IMR-90 (cell line): ENCODE results near the gene PHACTR2. TPM values are rescaled to one million over a fixed set of nuclear protein-coding genes. Genes with fewer than 3 reads are reported as not detected.

Experiments
- ATAC-seq: fragments of 200-7000 bp; cut with Tn5 transposase; 2 replicates; pipeline ENCODE4 v1.9.1; 2020; ENCODE audit warnings: low read depth, mild to moderate bottlenecking, moderate library complexity
- BruUV-seq: library from RNA; stranded (reverse); fragments of 400-500 nt; replicated peaks from 2 replicates; lab custom pipeline; 2021; lab: Mats Ljungman, UMichigan
- CTCF ChIA-PET: fragments of 300-600 bp; formaldehyde crosslinking; extraction: SDS; loops from one replicate; lab custom pipeline; 2021; ENCODE audit warnings: antibody characterized with exemption; lab: Yijun Ruan, JAX
- POLR2A ChIA-PET: fragments of 300-600 bp; sonication (Branson Sonifier 250); formaldehyde crosslinking; loops from one replicate; lab custom pipeline; 2022; ENCODE audit warnings: antibody characterized with exemption; ENCODE audit not compliant: unreplicated experiment; lab: Charles Lee
- DNase-seq: peaks from one replicate; pipeline ENCODE4 v3.0.0; 2013
- H2AFZ ChIP-seq: replicated peaks from 2 replicates; pipeline ENCODE3; 2013; ENCODE audit warnings: low read length, mild to moderate bottlenecking; ENCODE audit not compliant: poor library complexity
- H2AK5ac ChIP-seq: 2 replicates; pipeline ENCODE4 v1.6.1; 2013; ENCODE audit warnings: low read depth, low read length, inconsistent platforms
- H2AK9ac ChIP-seq: replicated peaks from 2 replicates; pipeline ENCODE3; 2013; ENCODE audit warnings: mild to moderate bottlenecking, low read depth, low read length, moderate library complexity; ENCODE audit not compliant: poor library complexity
- H2BK120ac ChIP-seq: 2 replicates; pipeline ENCODE4 v1.6.1; 2013; ENCODE audit warnings: low read depth, low read length, inconsistent platforms
- H2BK15ac ChIP-seq: 3 replicates; pipeline ENCODE4 v1.6.1; 2013; ENCODE audit warnings: low read depth, low read length, inconsistent platforms
- H2BK20ac ChIP-seq: 2 replicates; pipeline ENCODE4 v1.6.1; 2013; ENCODE audit warnings: low read depth, mild to moderate bottlenecking, inconsistent platforms, low read length, moderate library complexity
- H2BK5ac ChIP-seq: 2 replicates; pipeline ENCODE4 v1.6.1; 2013; ENCODE audit warnings: mild to moderate bottlenecking, low read depth, low read length, inconsistent platforms; ENCODE audit not compliant: poor library complexity, severe bottlenecking
- H3K14ac ChIP-seq: replicated peaks from 2 replicates; pipeline ENCODE4 v1.6.1; 2013; ENCODE audit warnings: low read depth, low read length, inconsistent platforms
- H3K18ac ChIP-seq: 2 replicates; pipeline ENCODE4 v1.6.1; 2013; ENCODE audit warnings: low read depth, low read length, control low read depth
- H3K23ac ChIP-seq: 2 replicates; pipeline ENCODE4 v1.6.1; 2013; ENCODE audit warnings: low read depth, low read length, inconsistent platforms
- H3K27ac ChIP-seq: 2 replicates; pipeline ENCODE4 v1.5.1; 2013; ENCODE audit warnings: mild to moderate bottlenecking, control low read depth, low read length; ENCODE audit not compliant: insufficient read depth
- H3K27me3 ChIP-seq: 2 replicates; pipeline ENCODE4 v1.6.1; 2013; ENCODE audit warnings: low read length; ENCODE audit not compliant: control insufficient read depth, insufficient read depth
- H3K36me3 ChIP-seq: 2 replicates; pipeline ENCODE4 v1.6.1; 2013; ENCODE audit warnings: low read length, mixed read lengths; ENCODE audit not compliant: control insufficient read depth, insufficient read depth
- H3K4ac ChIP-seq: 2 replicates; pipeline ENCODE4 v1.6.1; 2013; ENCODE audit warnings: low read depth, low read length, inconsistent platforms
- H3K4me1 ChIP-seq: 2 replicates; pipeline ENCODE4 v1.6.1; 2013; ENCODE audit warnings: low read length, mixed read lengths; ENCODE audit not compliant: control insufficient read depth, insufficient read depth
- H3K4me2 ChIP-seq: 2 replicates; pipeline ENCODE4 v1.6.1; 2013; ENCODE audit warnings: low read depth, mild to moderate bottlenecking, control low read depth, low read length, moderate library complexity
- H3K4me3 ChIP-seq: 2 replicates; pipeline ENCODE4 v1.5.1; 2013; ENCODE audit warnings: low read depth, mild to moderate bottlenecking, control low read depth, low read length, moderate library complexity; ENCODE audit not compliant: insufficient read depth
- H3K56ac ChIP-seq: 2 replicates; pipeline ENCODE4 v1.6.1; 2013; ENCODE audit warnings: low read length, inconsistent platforms; ENCODE audit not compliant: insufficient read depth; ENCODE audit errors: extremely low read depth
- H3K79me1 ChIP-seq, 2 experiments: 2 replicates each; pipeline ENCODE4 v1.6.1; 2013; ENCODE audit warnings: low read length in 2 of 2, inconsistent platforms in 1 of 2, low read depth in 1 of 2
- H3K9ac ChIP-seq: 2 replicates; pipeline ENCODE4 v1.6.1; 2013; ENCODE audit warnings: low read depth, low read length, control low read depth
- H3K9me1 ChIP-seq: 2 replicates; pipeline ENCODE4 v1.6.1; 2013; ENCODE audit warnings: low read length, inconsistent platforms; ENCODE audit not compliant: insufficient read depth
- H3K9me3 ChIP-seq: 2 replicates; pipeline ENCODE4 v1.6.1; 2013; ENCODE audit warnings: low read length; ENCODE audit not compliant: control insufficient read depth, insufficient read depth
- H4K20me1 ChIP-seq: 2 replicates; pipeline ENCODE4 v1.6.1; 2013; ENCODE audit warnings: low read length, inconsistent platforms; ENCODE audit not compliant: insufficient read depth
- H4K5ac ChIP-seq: 2 replicates; pipeline ENCODE4 v1.6.1; 2013; ENCODE audit warnings: mild to moderate bottlenecking, low read depth, low read length, control low read depth
- H4K8ac ChIP-seq, 2 experiments: 2 replicates each; pipeline ENCODE4 v1.6.1; 2013; ENCODE audit warnings: low read depth in 2 of 2, low read length in 2 of 2, control low read depth in 1 of 2, inconsistent platforms in 1 of 2
- H4K91ac ChIP-seq: 2 replicates; pipeline ENCODE4 v1.6.1; 2013; ENCODE audit warnings: low read depth, low read length, inconsistent platforms; ENCODE audit not compliant: insufficient read depth
- BHLHE40 ChIP-seq: fragments of 150-350 bp; IDR thresholded peaks from 2 replicates; pipeline ENCODE4 v1.6.1; 2016; ENCODE audit warnings: mild to moderate bottlenecking, low read depth, low read length
- CEBPB ChIP-seq: IDR thresholded peaks from 2 replicates; pipeline ENCODE4 v1.6.1; 2012; ENCODE audit warnings: low read depth, low read length, improper control_type of control experiment
- CHD1 ChIP-seq: IDR thresholded peaks from 2 replicates; pipeline ENCODE4 v1.6.1; 2012; ENCODE audit warnings: low read depth, low read length, improper control_type of control experiment
- CTCF ChIP-seq: conservative IDR thresholded peaks from 2 replicates; pipeline ENCODE4 v1.5.1; 2012; ENCODE audit warnings: mild to moderate bottlenecking, low read depth, low read length, improper control_type of control experiment
- ELK1 ChIP-seq: fragments of 150-350 bp; IDR thresholded peaks from 2 replicates; pipeline ENCODE4 v1.6.1; 2016; ENCODE audit warnings: low read depth, mild to moderate bottlenecking, low read length, moderate library complexity, borderline replicate concordance
- FOS ChIP-seq: fragments of 150-350 bp; IDR thresholded peaks from 2 replicates; pipeline ENCODE4 v1.6.1; 2016; ENCODE audit warnings: low read depth, low read length
- MAFK ChIP-seq: IDR thresholded peaks from 2 replicates; pipeline ENCODE4 v1.6.1; 2012; ENCODE audit warnings: low read depth, low read length, improper control_type of control experiment
- MAZ ChIP-seq: IDR thresholded peaks from 2 replicates; pipeline ENCODE4 v1.6.1; 2012; ENCODE audit warnings: low read depth, mild to moderate bottlenecking, low read length, improper control_type of control experiment, moderate library complexity, borderline replicate concordance
- MXI1 ChIP-seq: IDR thresholded peaks from 2 replicates; pipeline ENCODE4 v1.6.1; 2012; ENCODE audit warnings: low read depth, mild to moderate bottlenecking, low read length, moderate library complexity, borderline replicate concordance
- NFE2L2 ChIP-seq: fragments of 150-350 bp; IDR thresholded peaks from 2 replicates; pipeline ENCODE4 v1.6.1; 2016; ENCODE audit warnings: low read depth, mild to moderate bottlenecking, low read length
- POLR2A ChIP-seq: IDR thresholded peaks from 2 replicates; pipeline ENCODE4 v1.6.1; 2012; ENCODE audit warnings: mild to moderate bottlenecking, low read depth, low read length
- RAD21 ChIP-seq: IDR thresholded peaks from 2 replicates; pipeline ENCODE4 v1.6.1; 2012; ENCODE audit warnings: low read length, improper control_type of control experiment
- RCOR1 ChIP-seq: IDR thresholded peaks from 2 replicates; pipeline ENCODE4 v1.6.1; 2012; ENCODE audit warnings: mild to moderate bottlenecking, low read length, improper control_type of control experiment; ENCODE audit not compliant: insufficient replicate concordance
- RFX5 ChIP-seq: IDR thresholded peaks from 2 replicates; pipeline ENCODE4 v1.8.0; 2012; ENCODE audit warnings: low read depth, mild to moderate bottlenecking, low read length, moderate library complexity
- SMC3 ChIP-seq: fragments of 150-350 bp; IDR thresholded peaks from 2 replicates; pipeline ENCODE4 v1.6.1; 2016; ENCODE audit warnings: low read depth, mild to moderate bottlenecking, antibody characterized with exemption, low read length, moderate library complexity
- USF2 ChIP-seq: fragments of 150-350 bp; IDR thresholded peaks from 2 replicates; pipeline ENCODE4 v1.6.1; 2017; ENCODE audit warnings: mild to moderate bottlenecking, antibody characterized with exemption, low read length, low read depth
- WGBS, 2 experiments: methylation state at CpG; one replicate each; pipeline versions ENCODE4 v1.1.5 to v1.1.7; 2013; ENCODE audit warnings: missing lambda C conversion rate in 2 of 2; ENCODE audit not compliant: insufficient read length in 1 of 2; ENCODE audit errors: extremely low coverage in 2 of 2; 5-methylcytosine and 5-hydroxymethylcytosine counted together
- dilution Hi-C: fragments of 300-500 bp; cut with HindIII; formaldehyde crosslinking; loops from one replicate; pipeline ENCODE4 v1.14.3; 2018; ENCODE audit warnings: low sequenced_read_pairs; ENCODE audit not compliant: unreplicated experiment
- in situ Hi-C: fragments of 300-500 bp; cut with MboI; formaldehyde crosslinking; loops from 3 replicates; pipeline ENCODE4 v1.14.3; 2019; ENCODE audit warnings: low sequenced_read_pairs, inconsistent platforms, mixed read lengths
- intact Hi-C: fragments of 100-400 bp; cut with micrococcal nuclease; formaldehyde crosslinking; loops from 2 replicates; pipeline ENCODE4 v1.10.0; 2022
- polyA plus RNA-seq, 3 experiments: library from polyadenylated mRNA; depleted of rRNA; stranded (reverse); fragments of >200 nt; gene quantifications; 2 replicates each; pipeline ENCODE4 v1.2.3, GENCODE V29; 2012; ENCODE audit warnings: low replicate concordance in 1 of 3
- total RNA-seq: library from RNA; depleted of rRNA; stranded (reverse); fragments of >200 nt; gene quantifications from 2 replicates; pipeline ENCODE4 v1.2.3, GENCODE V29; 2012

Gene PHACTR2
- total and polyA plus RNA-seq, 2 of the 4 experiments (the other 2 are of a cell fraction), result 14.5 to 74.2 TPM

DNA sequence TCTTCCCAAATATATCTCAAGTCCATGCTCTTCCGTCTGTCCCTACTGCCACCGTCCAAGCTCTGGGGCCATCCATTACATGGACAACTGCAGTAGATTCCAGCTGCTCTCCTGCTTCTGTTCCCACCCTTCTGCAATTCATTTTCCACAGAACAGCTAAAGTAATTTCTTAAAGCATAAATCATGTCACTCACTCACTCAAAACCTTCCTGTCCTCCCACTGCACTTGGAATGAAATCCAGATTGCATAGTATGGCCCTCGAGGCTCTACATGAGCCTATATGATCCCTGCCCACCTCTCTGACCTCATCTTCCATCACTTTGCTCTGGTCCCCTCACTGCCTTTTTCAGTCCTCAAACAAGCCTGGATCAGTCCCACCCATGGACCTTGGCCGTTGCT, 10.9 kb downstream of the PHACTR2 start:
- POLR2A ChIA-PET, result interaction anchor here (0.6 kb wide), 1 partner anchor 331 kb away, joined by 3 read pairs; no protein-coding TSS in a partner anchor

More for the DNA sequence above, 10.9 kb downstream of the PHACTR2 start:
- no peak overlapping the region for H4K5ac ChIP-seq
- in situ Hi-C loops (no loop called here), intact Hi-C loops (no loop called here), dilution Hi-C loops (no loop called here)
- DNase-seq, result no peak
- peak overlapping the region; percentile 1; the same call in 1 of the 2 replicates for H2BK20ac ChIP-seq
- H2AK9ac ChIP-seq, result no peak overlapping the region
- peaks cover 22% of the 10 kb centered on the region for H3K4me1 ChIP-seq
- H2AK5ac ChIP-seq, result peak overlapping the region; percentile 73; the same call in 1 of the 2 replicates
- no peaks in the 10 kb centered on the region for H3K27me3 ChIP-seq
- WGBS, 2 experiments, result 76% methylated on average over 3 of the region's 4 CpGs; no CpG with 5 or more reads in 1 of the 2 experiments
- no peak overlapping the region for H3K18ac ChIP-seq
- H3K9me3 ChIP-seq, result no peaks in the 10 kb centered on the region
- H3K56ac ChIP-seq, result no peak overlapping the region
- no peak overlapping the region for H3K4me3 ChIP-seq
- no peak overlapping the region for H2BK120ac ChIP-seq
- no peak for ATAC-seq
- H3K4ac ChIP-seq, result peak overlapping the region; percentile 1; the same call in 1 of the 2 replicates
- no peak overlapping the region for H3K4me2 ChIP-seq
- no peak overlapping the region for H3K23ac ChIP-seq
- no peak overlapping the region for H3K9ac ChIP-seq
- BruUV-seq, result no TSS peak
- H3K36me3 ChIP-seq, result peaks cover 3% of the 10 kb centered on the region; the same call in 1 of the 2 replicates
- peak overlapping the region; percentile 4; the same call in 1 of the 3 replicates for H2BK15ac ChIP-seq
- H3K27ac ChIP-seq, result no peak overlapping the region
- peaks cover 19 to 71% of the 10 kb centered on the region in 2 experiments for H3K79me1 ChIP-seq
- peaks cover 15% of the 10 kb centered on the region for H4K20me1 ChIP-seq
- no peak overlapping the region; a peak in 1 of 4 replicates for H4K8ac ChIP-seq
- CTCF ChIA-PET, result no interaction called here
- H2AFZ ChIP-seq, result no peak overlapping the region
- TF ChIP-seq MAZ (no peak), CTCF (no peak), NFE2L2 (no peak), CHD1 (no peak), ELK1 (no peak), FOS (no peak), MAFK (no peak), POLR2A (no peak), SMC3 (no peak), CEBPB (no peak), MXI1 (no peak), RFX5 (no peak), USF2 (no peak), RAD21 (no peak), RCOR1 (no peak), BHLHE40 (no peak)
- H3K9me1 ChIP-seq, result peaks cover 8% of the 10 kb centered on the region
- H2BK5ac ChIP-seq, result no peak overlapping the region
- no peak overlapping the region for H4K91ac ChIP-seq
- peak overlapping the region; percentile 54 for H3K14ac ChIP-seq
